Eye (tissue), 1 donor: ENCODE measurements around the gene ARHGEF26.
"Not testable (repeated sequence)": the region's sequence is repeated elsewhere in the genome, so short reads cannot be mapped to it uniquely, and the experiment has no call there.

Experiments
- DNase-seq: peaks from one replicate; pipeline ENCODE4 v3.0.0-alpha.2; 2015

The ARHGEF26 gene, protein sequence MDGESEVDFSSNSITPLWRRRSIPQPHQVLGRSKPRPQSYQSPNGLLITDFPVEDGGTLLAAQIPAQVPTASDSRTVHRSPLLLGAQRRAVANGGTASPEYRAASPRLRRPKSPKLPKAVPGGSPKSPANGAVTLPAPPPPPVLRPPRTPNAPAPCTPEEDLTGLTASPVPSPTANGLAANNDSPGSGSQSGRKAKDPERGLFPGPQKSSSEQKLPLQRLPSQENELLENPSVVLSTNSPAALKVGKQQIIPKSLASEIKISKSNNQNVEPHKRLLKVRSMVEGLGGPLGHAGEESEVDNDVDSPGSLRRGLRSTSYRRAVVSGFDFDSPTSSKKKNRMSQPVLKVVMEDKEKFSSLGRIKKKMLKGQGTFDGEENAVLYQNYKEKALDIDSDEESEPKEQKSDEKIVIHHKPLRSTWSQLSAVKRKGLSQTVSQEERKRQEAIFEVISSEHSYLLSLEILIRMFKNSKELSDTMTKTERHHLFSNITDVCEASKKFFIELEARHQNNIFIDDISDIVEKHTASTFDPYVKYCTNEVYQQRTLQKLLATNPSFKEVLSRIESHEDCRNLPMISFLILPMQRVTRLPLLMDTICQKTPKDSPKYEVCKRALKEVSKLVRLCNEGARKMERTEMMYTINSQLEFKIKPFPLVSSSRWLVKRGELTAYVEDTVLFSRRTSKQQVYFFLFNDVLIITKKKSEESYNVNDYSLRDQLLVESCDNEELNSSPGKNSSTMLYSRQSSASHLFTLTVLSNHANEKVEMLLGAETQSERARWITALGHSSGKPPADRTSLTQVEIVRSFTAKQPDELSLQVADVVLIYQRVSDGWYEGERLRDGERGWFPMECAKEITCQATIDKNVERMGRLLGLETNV

DNA sequence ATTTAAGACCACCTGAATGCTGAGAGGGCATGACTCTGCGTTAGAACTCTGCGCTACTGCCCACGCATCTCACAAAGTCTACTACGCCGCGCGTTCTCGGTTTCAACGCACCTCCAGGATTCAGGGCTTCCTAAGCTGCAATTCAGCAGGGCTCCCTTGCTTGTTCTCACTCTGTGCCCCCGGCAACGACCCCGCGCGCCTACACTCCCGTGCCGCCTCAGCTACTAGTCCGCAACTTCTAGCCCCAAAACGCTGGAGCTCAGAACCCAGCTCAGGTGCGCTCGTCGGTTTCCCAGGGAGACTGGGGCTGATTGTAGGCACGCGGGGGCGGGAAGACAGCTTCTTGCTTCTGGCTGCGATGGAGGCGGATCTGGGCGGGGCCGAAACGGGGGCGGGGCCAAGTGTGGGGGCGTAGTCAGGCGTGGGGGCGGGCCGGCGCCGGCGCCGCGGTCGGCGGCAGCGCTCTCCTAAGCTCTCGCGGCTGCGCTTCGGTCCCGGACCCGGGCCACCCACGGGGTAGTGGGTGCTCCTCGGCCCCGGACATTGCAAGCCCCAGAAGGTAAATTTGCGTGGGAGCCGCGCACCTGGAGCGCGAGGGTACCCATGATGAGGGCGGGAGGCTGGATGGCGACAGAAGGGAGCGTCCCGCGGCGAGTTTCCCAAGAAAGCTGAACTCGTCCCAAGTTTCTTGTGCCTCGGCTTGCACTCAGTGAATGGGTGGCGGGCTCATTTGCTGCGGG is at the start of gene ARHGEF26:
Gene ARHGEF26 (plus strand): TSS at position 430 of the 740 bp plus-strand sequence. CDS start 603 bp downstream, outside the sequence.
- DNase-seq: peak; percentile 96

DNA sequence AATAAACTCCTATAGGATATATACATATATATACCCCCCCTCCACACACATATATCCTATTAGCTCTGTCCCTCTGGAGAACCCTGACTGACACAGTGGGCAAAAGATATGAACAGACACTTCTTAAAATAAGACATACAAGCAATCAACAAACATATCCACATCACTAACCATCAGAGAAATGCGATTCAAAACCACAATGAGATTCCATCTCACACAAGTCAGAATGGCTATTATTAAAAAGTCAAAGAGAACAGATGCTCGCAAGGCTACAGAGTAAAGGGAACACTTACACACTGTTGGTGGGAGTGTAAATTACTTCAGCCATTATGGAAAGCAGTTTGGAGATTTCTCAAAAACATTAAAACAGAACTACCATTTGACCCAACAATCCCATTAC is 46.2 kb upstream of the ARHGEF26 start:
- no peak for DNase-seq

DNA sequence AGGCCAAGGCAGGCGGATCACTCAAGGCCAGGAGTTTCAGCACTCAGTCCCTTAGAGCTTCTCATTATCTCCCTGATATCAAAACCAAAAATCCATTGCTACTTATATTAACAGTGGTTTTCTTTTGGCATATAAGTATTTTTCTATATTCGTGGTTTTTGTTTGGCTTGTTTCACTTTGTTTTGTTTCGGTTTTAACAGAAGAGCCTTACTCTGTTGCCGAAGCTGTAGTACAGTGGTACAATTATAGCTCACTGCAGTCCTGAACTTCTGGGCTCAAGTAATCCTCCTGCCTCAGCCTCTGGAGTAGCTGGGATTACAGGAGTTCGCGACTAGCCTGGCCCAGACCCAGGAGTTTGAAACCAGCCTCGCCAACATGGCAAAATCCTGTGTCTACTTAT is 42.5 kb upstream of the ARHGEF26 start:
- DNase-seq: no peak

DNA sequence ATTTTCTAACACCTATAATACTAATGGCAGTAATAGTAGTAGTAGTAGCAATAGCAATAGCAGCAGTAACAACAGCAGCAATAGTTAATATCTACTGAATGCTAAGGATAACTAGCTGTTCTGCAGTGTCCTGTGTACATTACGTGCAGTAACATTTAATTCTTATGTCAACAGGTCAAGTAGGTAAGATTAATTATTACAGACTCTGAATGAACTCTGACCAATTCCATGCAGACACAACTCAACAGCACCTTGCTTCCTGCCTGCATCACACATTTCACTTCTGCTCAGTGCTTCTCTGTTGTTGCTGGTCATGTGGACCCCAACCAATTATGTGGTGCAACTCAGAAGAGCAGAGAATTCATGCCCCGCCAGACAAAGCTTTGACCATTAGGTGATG is 39.9 kb upstream of the ARHGEF26 start:
- DNase-seq: no peak

DNA sequence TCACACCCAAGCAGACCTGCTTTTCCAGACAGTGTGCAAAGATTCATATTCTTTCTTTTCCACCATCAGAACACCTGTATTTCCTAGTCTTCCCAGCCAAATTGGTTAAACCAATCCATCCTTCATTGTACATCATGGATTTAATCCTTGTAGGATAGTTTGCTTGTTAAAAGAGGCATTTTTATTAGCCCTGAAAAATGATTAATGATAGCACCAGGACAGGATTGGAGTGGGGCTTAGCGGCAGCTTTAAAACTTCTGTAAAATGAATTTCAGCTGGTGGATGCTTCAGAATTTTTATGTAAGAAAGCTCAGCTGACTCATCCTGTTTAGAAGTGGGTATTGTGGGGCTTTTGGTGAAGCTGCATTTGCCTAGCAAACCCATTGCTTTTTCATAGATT is 36.1 kb upstream of the ARHGEF26 start:
- no peak for DNase-seq

DNA sequence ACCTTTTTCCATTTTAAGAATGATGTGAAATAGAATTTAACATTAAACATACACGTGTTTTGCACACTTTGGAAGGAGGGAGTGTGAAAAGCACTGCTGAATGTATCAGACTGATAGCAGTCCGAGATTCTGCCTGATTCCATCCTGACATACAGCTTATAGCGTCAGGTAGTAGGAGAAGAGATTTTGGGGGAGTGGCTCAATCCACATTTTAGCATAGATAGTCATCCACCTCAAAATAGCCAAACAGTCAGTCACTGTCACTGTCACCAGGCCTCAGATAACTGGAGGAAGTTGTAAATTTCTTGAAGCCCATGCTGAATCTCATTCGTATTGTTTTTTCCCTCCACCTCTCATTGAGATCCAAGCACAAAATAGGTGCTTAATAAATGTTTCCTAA is 35.4 kb upstream of the ARHGEF26 start:
- DNase-seq: no peak

DNA sequence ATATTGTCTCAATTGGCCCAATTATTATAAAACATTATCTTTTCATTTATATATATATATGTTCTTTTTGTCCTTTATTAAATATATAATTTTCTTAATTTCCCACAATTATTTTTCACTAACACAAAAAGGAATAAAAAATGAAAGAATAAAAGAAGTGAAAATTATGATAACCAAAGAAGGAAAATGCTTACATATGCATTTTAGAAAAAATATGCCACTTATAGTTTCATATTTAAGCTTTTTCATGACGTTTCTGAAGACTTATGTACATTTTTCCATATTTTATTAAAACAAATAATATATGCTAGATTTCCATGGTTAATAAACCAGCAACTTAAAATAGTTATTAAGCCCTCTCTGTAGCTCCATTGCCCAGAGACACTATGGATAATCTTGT is 34.9 kb upstream of the ARHGEF26 start:
- no peak for DNase-seq

DNA sequence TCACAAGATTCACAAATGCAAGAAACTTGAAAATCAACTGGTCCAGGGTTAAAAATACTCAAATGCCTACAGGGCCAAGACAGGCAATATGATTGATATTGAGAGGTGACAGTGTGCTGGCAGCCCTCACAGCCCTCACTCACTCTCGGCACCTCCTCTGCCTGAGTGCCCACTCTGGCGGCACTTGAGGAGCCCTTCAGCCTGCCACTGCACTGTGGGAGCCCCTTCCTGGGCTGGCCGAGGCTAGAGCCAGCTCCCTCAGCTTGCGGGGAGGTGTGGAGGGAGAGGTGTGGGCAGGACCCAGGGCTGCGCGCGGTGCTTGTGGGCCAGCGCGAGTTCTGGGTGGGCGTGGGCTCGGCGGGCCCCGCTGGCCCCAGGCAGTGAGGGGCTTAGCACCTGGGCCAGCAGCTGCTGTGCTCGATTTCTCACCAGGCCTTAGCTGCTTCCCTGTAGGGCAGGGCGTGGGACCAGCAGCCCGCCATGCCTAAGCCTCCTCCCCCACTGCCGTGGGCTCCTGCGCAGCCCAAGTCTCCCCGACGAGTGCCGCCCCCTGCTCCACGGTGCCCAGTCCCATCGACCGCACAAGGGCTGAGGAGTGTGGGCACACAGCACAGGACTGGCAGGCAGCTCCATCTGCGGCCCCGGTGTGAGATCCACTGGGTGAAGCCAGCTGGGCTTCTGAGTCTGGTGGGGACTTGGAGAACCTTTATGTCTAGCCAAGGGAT is 33.3 kb upstream of the ARHGEF26 start:
- not testable (repeated sequence) for DNase-seq

DNA sequence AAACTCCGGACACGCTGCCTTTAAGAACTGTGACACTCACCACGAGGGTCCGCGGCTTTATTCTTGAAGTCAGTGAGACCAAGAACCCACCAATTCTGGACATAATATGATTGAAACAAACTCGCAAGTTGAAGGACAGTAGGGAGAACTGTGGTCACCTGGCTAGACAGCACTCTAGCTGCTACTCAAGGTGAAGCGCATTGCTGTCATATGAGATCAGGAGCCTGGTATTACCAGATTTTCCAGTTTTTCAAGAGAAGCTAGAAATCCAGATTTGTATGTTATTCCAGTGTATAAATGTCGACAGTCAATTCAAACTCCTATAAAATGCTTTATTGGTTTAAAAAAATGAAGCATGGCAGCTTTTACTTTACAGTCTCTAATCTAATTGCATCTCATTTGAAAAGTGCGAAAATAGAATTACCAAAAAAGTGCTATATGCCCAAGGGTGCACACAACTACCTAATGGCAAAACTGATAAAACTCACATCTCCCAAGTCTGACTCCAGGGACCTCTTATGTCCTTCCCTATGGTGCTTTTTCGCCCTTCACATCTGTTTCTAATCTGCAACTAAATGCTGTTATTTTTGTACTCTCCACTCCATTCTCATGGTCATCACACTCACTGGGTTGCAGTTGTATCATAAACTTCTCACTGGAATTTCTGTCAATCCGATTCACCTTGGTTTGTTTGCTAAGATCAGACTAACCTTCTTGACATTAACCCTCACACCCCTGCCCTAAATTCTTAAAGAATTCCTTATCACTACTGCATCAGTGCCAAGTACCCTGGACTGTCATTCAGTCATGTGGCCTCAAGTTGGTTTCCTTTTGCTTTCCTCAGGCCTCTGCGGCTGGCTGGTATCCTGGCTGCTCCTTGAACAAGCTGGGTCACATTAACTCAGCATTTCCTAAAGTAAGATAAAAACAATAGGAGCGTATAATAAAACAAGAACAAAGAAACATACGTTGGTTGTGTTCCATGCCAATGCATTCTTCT is 31.5 kb upstream of the ARHGEF26 start:
- no peak for DNase-seq

DNA sequence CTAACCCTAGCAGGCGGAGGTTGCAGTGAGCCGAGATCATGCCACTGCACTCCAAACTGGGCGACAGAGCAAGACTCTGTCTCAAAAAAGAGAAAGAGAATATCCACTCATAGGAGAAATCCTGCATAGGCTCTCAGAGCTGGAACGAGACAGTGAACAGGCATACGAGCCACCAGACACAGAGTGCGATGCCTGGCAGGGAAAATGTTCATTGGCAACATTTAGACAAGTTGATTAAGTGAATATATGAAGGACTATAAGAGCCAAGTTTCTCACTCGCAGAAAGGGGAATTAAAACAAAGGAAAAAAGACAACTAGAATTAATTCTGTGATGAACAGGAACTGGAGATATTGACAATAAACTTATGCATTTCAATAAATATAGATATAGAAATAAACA is 27.1 kb upstream of the ARHGEF26 start:
- DNase-seq: no peak

DNA sequence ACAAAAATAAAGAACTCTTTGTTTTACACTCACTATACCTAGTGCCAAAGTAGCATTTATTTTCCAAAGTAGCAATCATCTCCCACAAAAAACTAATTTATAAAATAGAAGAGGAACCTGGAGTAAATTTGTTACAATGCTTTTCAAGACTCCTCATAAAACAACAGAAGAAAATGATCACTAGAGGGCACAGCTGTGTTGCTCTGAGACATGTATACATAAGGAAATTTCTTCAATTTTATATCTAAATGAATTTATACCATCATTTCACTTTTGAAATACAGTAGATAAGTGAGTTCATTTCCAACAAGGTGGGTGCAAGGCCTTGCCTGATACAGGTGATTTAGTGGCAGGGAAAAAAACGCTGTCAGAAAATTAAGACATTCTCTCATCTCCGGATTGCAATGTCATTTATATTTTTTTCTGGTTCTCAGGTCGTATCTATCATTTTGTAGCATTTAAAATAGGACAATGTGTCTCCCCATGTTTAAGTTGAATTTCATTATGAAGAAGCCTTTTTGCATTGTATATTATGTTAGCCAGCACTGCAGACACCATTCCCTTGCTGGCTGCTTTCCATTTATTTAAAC is 25.3 kb upstream of the ARHGEF26 start:
- peak; percentile 43 for DNase-seq

DNA sequence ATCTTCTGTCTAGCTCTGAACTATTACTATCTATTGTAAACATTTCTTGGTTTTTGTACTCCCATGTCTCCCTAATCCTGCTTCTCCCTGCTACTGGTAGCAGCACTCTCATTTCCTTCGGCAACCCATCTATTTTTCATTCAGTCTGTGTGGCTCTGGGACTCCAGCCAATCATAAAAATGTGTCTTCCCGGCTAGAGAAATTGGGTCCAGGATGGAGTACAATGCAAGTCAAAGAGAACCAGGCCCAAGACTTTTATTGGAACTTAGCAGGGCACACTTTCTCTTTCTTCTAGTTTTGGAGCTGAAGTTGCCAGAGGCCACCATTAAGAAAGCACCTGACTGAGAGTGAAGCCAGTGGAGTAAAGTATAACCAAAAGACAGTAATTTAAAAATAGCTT is 22.8 kb upstream of the ARHGEF26 start:
- DNase-seq: no peak

DNA sequence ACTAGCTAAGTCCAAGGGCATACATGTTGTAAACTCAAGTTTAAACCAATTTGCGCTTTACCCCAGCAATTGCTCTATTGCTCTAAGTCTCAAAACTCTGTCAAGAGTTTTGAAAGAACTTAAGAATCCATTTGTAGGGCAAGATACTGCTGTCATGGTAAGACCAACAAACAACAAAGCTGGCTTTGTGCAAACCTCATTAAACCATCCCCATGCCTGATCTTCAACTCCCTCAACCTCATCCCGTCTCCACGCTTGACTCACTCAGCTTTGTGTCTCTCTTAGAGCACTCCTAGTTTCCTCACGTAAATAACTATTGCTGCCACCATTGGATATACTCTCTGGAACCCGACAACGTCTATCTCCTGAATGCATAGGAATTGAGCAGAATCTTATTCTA is 20.6 kb upstream of the ARHGEF26 start:
- no peak for DNase-seq

DNA sequence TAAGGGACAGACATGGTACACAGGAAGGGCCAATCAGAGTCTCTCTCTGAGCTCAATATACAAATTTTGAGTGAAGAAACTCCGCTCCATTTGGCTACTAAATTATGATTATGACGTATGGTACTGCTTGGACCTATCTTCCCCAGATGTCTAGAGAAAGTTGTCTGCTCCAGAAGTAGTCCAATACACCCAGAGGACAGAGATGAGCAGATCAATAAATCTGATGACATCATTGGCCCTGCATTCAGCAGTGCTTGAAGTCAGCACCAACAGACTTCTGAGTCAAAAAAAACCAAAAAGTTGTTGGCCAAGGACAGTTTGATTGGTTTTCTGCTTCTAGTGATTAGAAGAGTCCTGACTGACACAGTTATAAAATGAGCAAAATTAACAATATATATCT is 19.9 kb upstream of the ARHGEF26 start:
- no peak for DNase-seq

DNA sequence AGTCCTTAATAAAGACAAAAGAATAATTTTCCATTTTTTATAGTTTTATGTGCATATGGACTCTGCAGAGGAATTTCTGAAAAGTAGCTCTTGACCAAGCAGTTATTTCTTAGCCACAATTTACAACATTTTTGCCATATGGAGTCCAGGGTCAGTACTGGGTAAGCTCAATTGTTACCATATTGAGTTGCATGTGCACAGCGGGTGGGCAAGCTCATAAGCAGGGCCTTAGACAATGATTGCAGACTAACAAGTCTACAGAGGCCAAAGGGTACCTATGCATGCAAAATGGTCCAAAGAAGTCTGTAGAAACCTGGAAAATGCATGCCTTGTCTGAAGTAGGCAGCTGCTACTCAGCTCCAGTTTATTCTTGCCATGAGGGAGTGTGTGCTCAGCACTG is 19.0 kb upstream of the ARHGEF26 start:
- DNase-seq: peak; percentile 67

DNA sequence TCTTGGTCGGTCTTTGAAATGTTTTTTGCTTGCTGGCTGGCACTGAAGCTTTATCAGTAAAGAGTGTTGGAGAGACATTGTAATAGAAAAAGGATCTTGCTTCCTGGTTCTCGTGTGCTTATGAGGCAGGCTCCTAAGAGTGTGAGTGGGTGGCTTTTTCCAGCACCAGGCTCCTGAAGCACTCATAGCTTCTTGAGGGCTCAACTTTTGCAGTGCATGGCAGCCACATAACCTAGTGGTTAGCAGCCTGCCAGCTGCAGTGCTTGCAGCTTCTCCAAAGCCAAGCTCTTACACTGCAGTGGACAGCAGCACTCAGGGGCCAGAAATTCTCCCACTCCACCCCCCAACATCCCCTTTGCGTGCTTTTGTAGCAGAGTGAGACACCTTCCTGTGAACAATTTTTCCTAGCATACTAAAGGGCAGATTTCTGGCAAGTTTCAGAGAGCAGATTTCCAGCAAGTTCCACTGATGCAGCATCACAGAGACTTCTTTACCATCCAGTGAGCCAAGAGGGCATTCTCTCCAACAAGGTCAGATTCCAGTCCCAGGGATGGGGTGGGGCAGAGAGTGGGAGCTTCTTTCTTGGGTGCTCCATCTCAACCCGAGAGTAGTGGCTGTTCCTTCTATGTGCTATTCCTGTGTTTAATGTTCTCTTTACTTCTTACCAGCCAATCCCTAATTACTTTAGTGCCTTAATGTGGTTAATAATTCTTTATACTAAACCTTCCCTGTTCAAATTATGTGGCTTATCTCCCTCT is 15.8 kb upstream of the ARHGEF26 start:
- DNase-seq: no peak

DNA sequence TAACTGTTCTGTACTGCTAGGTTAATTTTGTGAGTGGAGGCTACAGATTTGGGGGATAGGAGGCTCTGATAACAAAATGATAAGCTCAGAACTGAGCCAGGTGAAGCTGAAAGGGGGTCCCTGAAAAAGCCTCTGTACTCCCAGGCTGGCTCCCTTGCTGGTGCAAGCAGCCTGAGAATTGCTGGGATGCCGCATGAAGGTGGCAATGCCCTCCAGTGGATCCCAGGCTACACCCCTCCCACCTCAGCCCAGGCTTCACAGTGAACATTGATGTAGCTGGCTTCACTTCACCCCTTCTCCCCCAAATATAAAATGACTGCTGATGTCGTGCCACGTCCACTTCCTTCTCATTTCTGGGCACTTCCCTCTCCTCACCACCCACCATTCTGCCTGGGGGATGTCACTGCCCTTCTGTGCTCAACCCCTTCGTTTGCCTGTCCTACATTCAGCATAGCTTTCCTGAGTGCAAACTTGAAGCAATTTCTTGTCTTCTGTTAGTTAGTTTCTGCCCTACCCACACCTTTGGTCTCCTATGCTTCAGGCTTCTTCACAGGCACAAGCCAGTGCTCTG is 9.7 kb upstream of the ARHGEF26 start:
- no peak for DNase-seq

DNA sequence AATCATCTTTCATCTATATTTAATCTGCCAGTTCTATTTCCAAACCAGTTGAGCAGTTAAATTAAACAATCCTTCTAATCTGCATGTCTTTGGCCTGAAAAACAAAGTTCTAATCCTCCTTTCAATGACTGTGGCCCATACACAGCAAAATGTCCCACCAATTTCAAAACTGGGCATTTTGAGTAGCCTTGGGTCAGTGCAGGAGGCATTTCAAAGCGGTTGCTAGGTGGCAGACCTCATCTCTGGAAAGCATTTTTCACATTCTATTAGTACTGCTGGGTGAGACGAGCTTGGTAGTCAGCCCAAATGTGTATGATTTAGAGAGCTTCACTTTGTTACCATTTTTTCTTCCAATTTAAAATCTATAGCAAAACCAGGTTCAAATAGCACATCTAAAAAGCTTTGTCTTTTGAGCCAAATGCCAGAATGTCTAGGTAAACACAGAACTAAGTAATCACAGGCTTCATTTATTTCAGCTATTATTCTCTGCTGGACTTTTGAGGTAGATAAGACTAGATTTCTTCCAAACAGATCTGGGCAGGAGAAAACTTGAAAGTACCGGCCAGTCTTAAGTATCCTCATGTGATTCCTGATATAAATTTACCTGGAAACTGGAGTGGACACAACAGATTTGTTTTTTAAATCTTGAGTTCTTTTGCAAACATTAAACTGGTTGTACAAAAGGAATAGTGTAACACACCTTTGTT is 8.9 kb upstream of the ARHGEF26 start:
- DNase-seq: no peak

DNA sequence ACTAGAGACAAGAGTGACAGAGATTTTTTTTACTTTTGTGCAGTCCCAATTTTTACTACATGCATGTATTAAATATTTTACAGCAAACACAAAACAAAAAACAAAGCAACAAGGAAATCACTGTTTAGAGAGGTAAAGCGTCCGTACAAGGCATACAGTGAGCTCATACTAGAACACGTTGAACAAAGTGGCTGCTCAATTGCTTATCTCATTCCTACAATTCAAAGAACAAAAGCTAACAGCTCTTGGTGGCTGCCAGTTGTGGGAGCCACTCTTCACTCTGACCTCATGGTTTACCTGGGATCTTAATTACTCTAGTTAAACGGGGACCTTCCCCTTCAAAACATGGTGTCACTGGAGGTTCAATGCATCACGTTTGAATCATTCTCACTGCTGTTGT is 7.6 kb upstream of the ARHGEF26 start:
- no peak for DNase-seq
